LHCN-M2 (cell line): ENCODE data around the gene SP2. TPM values are rescaled to one million over a fixed set of nuclear protein-coding genes. Genes with fewer than 3 reads are reported as not detected.

ENCODE experiments used
- DNase-seq: peaks from one replicate; pipeline ENCODE4 v3.0.0-alpha.2; 2012; ENCODE audit warnings: low read depth
- total RNA-seq: library from RNA; depleted of rRNA; stranded (reverse); fragments of >200 nt; gene quantifications from 2 replicates; pipeline ENCODE4 v1.2.3, GENCODE V29; 2014

Gene SP2
- total RNA-seq, 1 experiment from 2014 or later = 3.4 TPM

DNA sequence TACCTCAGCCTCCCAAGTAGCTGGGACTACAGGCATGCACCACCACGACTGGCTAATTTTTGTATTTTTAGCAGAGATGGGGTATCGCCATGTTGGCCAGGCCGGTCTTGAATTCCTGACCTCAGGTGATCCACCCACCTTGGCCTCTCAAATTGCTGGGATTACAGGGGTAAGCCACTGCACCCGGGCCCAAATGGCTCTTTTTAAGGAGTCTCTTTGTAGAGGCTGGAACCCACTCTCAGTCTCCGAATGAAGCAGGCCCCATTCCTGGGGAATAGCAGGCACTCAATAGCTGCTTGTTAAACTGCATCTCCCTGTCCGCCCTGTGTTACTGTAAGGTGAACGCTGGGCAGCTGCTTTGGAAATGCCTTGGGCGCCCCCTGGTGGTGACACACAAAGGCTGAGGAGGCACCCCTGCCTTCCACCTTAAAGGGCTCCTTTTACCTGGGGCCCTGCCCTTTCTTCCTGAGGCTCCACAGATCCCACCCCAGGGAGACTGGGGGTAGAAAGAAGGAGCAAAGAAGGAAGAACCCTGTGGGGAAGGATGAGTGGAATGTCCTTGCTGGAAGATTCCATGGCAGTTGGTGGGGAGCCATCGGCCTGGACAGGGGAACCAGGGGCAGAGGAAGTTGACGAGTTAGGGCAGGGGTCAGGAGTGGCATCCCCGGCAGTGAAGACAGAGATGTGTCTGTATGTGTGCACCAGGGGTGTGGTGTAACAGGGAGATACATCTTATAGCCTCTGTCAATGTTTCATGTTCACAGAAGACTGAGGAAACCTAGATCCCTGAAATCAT lies 6.1 kb upstream of the SP2 start:
- DNase-seq = peak; percentile 71

DNA sequence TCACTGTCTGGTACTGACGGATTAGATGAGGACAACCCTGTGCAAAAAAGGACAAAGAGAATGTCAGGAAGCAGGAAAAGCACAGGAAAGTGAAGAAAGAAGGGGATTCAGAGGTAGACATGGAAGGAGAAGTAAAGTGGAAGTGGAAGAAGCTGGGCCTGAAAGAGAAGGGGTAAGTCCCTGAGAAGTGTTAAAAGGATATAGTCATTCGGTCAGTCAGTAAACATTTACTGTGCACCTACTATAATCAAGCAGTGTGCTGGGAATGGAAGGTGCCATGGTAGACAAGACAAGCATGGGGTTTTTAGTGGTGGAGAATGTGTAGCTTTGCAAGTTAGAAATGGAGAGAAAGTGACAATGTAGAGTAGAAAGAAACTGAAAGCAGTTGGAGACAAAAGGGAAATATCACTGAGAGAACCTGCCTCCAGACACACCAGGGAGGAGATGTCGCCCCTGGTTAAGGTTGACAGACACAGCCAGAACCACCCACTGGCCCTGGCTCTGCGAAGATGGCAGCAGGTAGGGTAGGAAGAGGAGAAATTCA lies 4.4 kb upstream of the SP2 start:
- no peak for DNase-seq

- DNase-seq = no peak
These were observed 1.3 kb upstream of the SP2 start for GRCh38 chr17:47894498-47895346.

GRCh38 chr17:47895347-47895855 lies 635 bp upstream of the SP2 start:
- peak; percentile 36 for DNase-seq

DNA sequence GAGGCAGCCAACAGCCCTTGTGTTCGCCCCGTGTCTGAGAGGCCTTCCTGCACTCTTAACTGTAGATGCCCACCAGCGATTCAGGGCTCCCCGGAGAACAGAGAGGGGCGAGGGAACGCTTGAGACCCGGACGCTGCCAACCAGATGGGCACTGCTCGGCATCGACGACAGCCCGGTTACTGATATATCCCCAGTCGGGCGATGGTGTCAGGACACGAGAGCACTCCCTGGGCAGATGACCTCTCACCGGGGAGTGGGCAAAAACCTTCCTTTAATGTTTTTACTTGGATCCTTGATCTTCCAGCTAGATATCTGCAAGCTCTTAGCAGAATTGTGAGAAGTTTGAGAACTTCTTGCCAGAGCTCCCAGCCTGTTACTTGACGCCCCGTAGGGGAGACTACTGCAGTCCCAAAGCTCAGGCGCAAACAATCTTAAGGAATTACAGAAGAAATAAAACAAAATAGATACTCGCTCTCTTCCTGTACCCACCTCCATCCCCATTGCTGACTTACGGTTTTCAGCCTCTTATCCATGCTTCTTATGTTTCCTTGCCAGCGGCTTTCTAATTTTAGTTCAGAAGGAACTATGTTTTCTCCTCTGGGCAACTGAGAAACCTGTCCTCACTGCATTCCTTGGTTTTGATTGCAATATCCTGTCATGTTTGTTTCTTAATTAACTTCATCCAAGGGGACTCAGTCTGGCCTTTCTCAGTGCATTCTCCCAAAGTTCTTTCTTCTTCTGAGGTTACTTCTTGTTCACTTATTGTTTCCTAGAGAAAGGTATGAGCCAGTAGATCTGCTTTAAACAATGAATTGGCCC lies 845 bp downstream of the SP2 start:
- no peak for DNase-seq

DNA sequence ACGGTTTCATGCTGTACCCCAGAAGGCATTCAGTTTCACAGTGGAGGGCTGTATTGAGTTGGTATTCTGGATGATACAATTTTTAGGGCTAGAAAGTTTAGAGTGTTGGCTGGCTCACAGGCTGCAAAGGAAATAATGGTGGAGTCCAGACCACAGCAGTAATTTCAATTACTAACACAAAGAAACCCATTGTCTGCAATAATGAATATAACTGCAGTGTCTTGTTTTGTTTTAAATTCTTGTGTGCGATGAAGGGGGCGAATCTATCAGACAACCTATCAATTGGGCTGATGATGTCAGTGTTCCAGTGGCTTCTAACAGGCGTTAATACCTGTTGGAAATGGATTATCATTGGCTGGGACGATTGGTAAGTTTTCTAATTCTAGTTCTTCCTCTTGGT lies 1.5 kb downstream of the SP2 start:
- DNase-seq = no peak

DNA sequence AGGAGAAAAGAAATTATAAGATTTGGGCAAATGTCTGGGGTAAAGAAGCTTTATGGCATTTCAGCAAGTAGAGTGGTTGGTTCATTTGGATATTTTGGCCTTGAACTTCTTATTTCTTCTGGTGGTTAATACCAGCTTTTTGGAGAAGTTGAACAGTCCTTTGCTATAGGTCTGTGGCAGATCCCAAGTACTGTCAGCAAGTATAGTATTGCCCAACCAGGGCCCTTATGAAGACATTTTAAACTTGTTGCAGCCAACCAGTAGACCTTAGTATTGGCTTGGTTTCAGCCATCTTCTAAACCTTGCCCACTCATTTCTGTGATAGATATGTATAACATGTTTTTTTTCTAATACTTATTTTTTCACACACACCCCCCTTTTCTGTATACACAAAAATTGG lies 2.2 kb downstream of the SP2 start:
- DNase-seq = no peak

GRCh38 chr17:47899643-47900042 lies 3.6 kb downstream of the SP2 start:
- no peak for DNase-seq

- DNase-seq = no peak
These were observed 5.4 kb downstream of the SP2 start for GRCh38 chr17:47901423-47901822.

- DNase-seq = no peak
These were observed 6.2 kb downstream of the SP2 start for GRCh38 chr17:47902039-47902744.

DNA sequence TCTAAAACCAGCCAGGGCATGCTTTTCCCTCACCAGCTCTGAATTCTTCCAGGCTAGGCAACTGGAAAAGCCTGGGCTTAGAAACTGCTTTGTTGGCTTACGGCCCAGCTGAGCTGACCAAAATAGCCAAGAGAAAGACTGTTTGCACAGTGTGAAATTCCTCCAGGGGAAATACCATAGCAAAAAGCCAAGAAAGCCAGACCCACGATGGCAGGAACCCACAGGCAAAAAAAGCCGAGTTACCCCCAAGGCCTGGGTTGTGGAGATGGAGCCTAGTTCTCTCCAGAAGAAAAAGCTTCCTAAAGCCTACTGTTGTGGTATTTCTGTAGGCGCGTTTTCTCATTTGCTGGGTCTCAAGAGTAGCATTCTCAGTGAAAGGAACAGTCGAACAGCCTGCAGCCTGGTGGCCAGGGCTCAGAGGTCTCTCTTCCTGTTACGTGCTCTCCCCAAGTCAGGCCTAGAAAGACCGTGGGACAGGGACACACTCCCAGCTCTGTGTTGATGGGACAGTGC lies 9.2 kb downstream of the SP2 start:
- peak; percentile 64 for DNase-seq

GRCh38 chr17:47906443-47906842 lies 10.4 kb downstream of the SP2 start:
- no peak for DNase-seq

DNA sequence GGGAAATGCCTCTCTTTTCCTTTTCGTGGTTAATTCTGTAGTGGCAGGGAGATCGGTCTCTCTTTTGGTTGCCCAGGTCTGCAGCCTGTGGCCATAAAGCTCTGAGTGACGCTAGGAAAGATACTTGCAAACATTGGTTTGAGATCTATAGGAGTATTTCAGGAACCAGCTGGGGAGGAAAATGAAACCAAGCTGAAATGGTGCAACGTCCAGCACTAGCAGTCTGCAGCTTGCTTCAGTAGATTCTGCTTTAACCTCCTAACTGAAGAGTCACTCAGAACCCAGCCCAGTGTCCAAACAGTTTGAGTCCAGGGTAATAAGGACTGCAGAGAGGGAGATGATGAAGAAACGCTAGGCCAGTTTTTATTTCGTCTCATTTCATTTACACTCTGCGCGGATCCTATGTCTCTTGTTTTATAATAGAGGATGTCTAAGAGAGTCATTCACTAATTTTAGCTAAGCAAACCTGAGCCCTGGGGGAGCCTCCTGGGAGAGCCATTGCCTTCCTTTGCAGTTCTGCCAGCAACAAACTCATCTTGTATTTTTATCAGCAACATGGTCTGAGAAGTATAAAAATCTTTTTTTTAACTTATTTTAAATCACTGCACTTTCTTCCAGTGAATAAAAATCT lies 12.0 kb downstream of the SP2 start:
- DNase-seq = no peak

DNA sequence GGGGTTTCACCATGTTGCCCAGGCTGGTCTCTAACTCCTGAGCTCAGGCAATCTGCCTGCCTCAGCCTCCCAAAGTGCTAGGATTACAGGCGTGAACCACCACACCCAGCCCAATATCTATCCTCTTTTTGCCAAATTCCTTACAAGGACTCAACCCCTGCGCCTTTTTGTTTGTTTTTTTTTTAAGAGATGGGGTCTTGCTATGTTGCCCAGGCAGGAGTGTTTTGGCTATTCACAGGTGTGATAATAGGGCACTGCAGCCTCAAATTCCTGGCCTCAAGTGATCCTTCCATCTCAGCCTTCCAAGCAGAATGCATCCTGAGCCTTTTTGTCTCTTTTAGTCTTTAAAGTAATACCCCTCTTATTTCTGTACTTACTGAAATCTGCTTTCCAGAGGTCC lies 17.0 kb downstream of the SP2 start:
- no peak for DNase-seq

GRCh38 chr17:47914306-47914948 lies 18.4 kb downstream of the SP2 start:
- DNase-seq = no peak

DNA sequence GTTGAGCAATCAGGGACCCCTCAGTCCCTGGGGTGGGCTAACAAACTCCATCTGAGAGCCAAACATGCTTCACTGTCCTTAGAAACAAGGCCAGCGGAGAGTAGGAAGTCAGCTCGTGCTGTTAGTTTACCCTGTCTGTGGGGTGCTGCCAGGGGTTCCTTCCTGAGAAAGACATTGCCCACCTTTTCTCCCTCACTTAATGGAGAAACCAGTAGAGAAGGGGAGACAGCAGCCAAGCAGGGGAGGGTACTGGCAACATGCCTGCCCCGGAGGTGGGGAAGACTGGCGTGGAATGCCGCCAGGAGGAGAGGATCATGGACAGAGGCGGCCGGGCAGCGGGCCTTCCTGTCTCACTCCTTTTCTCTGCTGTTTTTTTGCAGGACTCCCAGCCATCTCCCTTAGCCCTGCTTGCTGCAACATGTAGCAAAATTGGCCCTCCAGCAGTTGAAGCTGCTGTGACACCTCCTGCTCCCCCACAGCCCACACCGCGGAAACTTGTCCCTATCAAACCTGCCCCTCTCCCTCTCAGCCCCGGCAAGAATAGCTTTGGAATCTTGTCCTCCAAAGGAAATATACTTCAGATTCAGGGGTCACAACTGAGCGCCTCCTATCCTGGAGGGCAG lies 19.9 kb downstream of the SP2 start:
- DNase-seq = no peak

GRCh38 chr17:47916489-47917208 lies 20.6 kb downstream of the SP2 start:
- no peak for DNase-seq

- no peak for DNase-seq
These were observed 21.5 kb downstream of the SP2 start for GRCh38 chr17:47917581-47917980.
